Gastroesophageal sphincter (tissue), 4 donors: ENCODE measurements around the gene CSRP2. TPM values are rescaled to one million over a fixed set of nuclear protein-coding genes. Genes with fewer than 3 reads are reported as not detected.

Experiments
- ATAC-seq: fragments of 150-250 bp; one replicate; pipeline ENCODE4 v1.9.1; 2016; ENCODE audit warnings: mild to moderate bottlenecking, moderate library complexity
- H3K27ac ChIP-seq, 4 donors: fragments of 200-600 bp; sonication (generic) in 3 of 4; 1 replicate in 3 of 4; 2 replicates in 1 of 4; pipeline ENCODE4 v1.5.1; 2016 to 2019
- H3K27me3 ChIP-seq: fragments of 200-600 bp; sonication (generic); one replicate; pipeline ENCODE4 v1.5.1; 2019
- H3K36me3 ChIP-seq, 2 donors: fragments of 200-600 bp; sonication (generic); one replicate each; pipeline ENCODE4 v1.5.1; 2019; ENCODE audit warnings: control low read depth in 1 of 2
- H3K4me1 ChIP-seq, 3 donors: fragments of 200-600 bp; sonication (generic); 1 replicate in 2 of 3; 2 replicates in 1 of 3; pipeline ENCODE4 v1.5.1; 2016 to 2019; ENCODE audit warnings: control low read depth in 2 of 3
- H3K4me3 ChIP-seq, 2 donors: fragments of 200-600 bp; sonication (generic); one replicate each; pipeline ENCODE4 v1.5.1; 2019; ENCODE audit warnings: mild to moderate bottlenecking in 1 of 2, moderate library complexity in 1 of 2
- H3K9me3 ChIP-seq, 3 donors: fragments of 200-600 bp; sonication (generic); one replicate each; pipeline ENCODE4 v1.5.1; 2017 to 2019; ENCODE audit warnings: control low read depth in 2 of 3
- CTCF ChIP-seq, 4 experiments: fragments of 200-600 bp in 2 of 4; fragments of 450-650 bp in 2 of 4; sonication (generic) in 1 of 4; IDR thresholded peaks; one replicate each; pipeline ENCODE4 v1.5.1; 2017 to 2019; ENCODE audit warnings: antibody characterized with exemption in 4 of 4, mild to moderate bottlenecking in 2 of 4, moderate library complexity in 2 of 4
- EP300 ChIP-seq: sonication (generic); formaldehyde crosslinking; IDR thresholded peaks from one replicate; pipeline ENCODE4 v1.6.1; 2017; ENCODE audit warnings: antibody characterized with exemption, mild to moderate bottlenecking
- POLR2A ChIP-seq, 2 donors: fragments of 450-650 bp; IDR thresholded peaks; one replicate each; pipeline ENCODE4 v1.6.1; 2017; ENCODE audit warnings: antibody characterized with exemption in 2 of 2, mild to moderate bottlenecking in 2 of 2, moderate library complexity in 1 of 2
- POLR2AphosphoS5 ChIP-seq: sonication (generic); formaldehyde crosslinking; IDR thresholded peaks from one replicate; pipeline ENCODE4 v1.6.1; 2017; ENCODE audit warnings: antibody characterized with exemption
- WGBS, 2 donors: methylation state at CpG; one replicate each; pipeline ENCODE4 v1.1.5; 2018; ENCODE audit warnings: low coverage in 1 of 2; 5-methylcytosine and 5-hydroxymethylcytosine counted together
- total RNA-seq, 4 donors: library from RNA; depleted of rRNA; stranded (reverse); fragments of >200 nt; gene quantifications; one replicate each; pipeline ENCODE4 v1.1.0, GENCODE V29; 2016

Gene CSRP2
- total RNA-seq, result 100 to 1,000 TPM in 2 of 4 donors, 10 to 100 TPM in 2; 65.8 to 157 (median 111) TPM

- TF ChIP-seq EP300 (no peak), POLR2AphosphoS5 (peak; percentile 92), POLR2A (IDR thresholded peaks at IDR 0.05) (peak; percentile 78 to 86), CTCF (IDR thresholded peaks at IDR 0.05) (peak in 3 of 4 experiments; percentile 36 to 57 (median 45))
- Histone ChIP-seq H3K36me3 (no peaks in the 10 kb centered on the region), H3K27me3 (no peaks in the 10 kb centered on the region), H3K4me1 (peaks cover 0 to 58% (median 4%) of the 10 kb centered on the region in 3 donors), H3K27ac (peak within 1 kb of the TSS; percentile 78 to 97 (median 92)), H3K9me3 (no peaks in the 10 kb centered on the region), H3K4me3 (peak within 1 kb of the TSS; percentile 51 to 80)
- WGBS, 2 donors, result 0% methylated on average over 4 of the region's 71 CpGs; no CpG with 5 or more reads in 1 of the 2 donors
- peak; percentile 96 for ATAC-seq
These were observed at the start of gene CSRP2 for GRCh38 chr12:76878899-76879709. Gene CSRP2 (minus strand): TSS chr12:76879019. CDS start chr12:76866260, 12,759 bp downstream.

- H3K4me3 ChIP-seq, result no peak overlapping the region
- ATAC-seq, result no peak
- no peak overlapping the region for H3K27ac ChIP-seq
- no peaks in the 10 kb centered on the region for H3K4me1 ChIP-seq
- no peaks in the 10 kb centered on the region for H3K9me3 ChIP-seq
- 67 to 72% methylated on average over 2 of the region's 2 CpGs for WGBS, 2 donors
- TF ChIP-seq POLR2A (IDR thresholded peaks at IDR 0.05) (no peak), CTCF (IDR thresholded peaks at IDR 0.05) (peak in 3 of 4 experiments; percentile 12 to 48 (median 28))
- no peaks in the 10 kb centered on the region for H3K36me3 ChIP-seq
- no peaks in the 10 kb centered on the region for H3K27me3 ChIP-seq
These were observed 48.5 kb upstream of the CSRP2 start for GRCh38 chr12:76927170-76927784.

- WGBS, 2 donors, result 38 to 50% methylated on average over 1 of the region's 1 CpG
- Histone ChIP-seq H3K36me3 (no peaks in the 10 kb centered on the region), H3K4me3 (no peak overlapping the region), H3K4me1 (no peaks in the 10 kb centered on the region), H3K27ac (no peak overlapping the region), H3K9me3 (no peaks in the 10 kb centered on the region), H3K27me3 (no peaks in the 10 kb centered on the region)
- ATAC-seq, result no peak
- TF ChIP-seq EP300 (no peak), CTCF (IDR thresholded peaks at IDR 0.05) (no peak), POLR2A (IDR thresholded peaks at IDR 0.05) (no peak), POLR2AphosphoS5 (no peak)
These were observed 46.3 kb upstream of the CSRP2 start for GRCh38 chr12:76925135-76925534.

GRCh38 chr12:76922866-76923265 is 44.0 kb upstream of the CSRP2 start:
- no peaks in the 10 kb centered on the region for H3K9me3 ChIP-seq
- no peaks in the 10 kb centered on the region for H3K27me3 ChIP-seq
- no peak for TF ChIP-seq POLR2A (IDR thresholded peaks at IDR 0.05)
- no peak for TF ChIP-seq EP300
- TF ChIP-seq POLR2AphosphoS5, result no peak
- no peak for TF ChIP-seq CTCF (IDR thresholded peaks at IDR 0.05)
- H3K36me3 ChIP-seq, result no peaks in the 10 kb centered on the region
- ATAC-seq, result no peak
- H3K4me1 ChIP-seq, result no peaks in the 10 kb centered on the region
- 51 to 79% methylated on average over 2 of the region's 2 CpGs for WGBS, 2 donors
- no peak overlapping the region for H3K4me3 ChIP-seq
- peak overlapping the region in 1 of 4 donors; percentile 29 for H3K27ac ChIP-seq
